Thoracic aorta (tissue), 2 donors: ENCODE results near the gene SLC12A2. TPM values are rescaled to one million over a fixed set of nuclear protein-coding genes. Genes with fewer than 3 reads are reported as not detected.

ENCODE experiments used
- ATAC-seq: fragments of 150-250 bp; one replicate; pipeline ENCODE4 v1.8.0; 2017; ENCODE audit warnings: low read depth; ENCODE audit not compliant: insufficient number of reproducible peaks, low FRiP score
- DNase-seq: peaks from one replicate; pipeline ENCODE4 v3.0.0-alpha.2; 2020; ENCODE audit warnings: low spot score
- H3K27ac ChIP-seq, 2 donors: fragments of 200-600 bp; sonication (generic); 1 replicate in 1 of 2; 2 replicates in 1 of 2; pipeline ENCODE4 v1.5.1; 2016; ENCODE audit warnings: mild to moderate bottlenecking in 2 of 2, moderate library complexity in 2 of 2
- H3K27me3 ChIP-seq: fragments of 200-600 bp; sonication (generic); replicated peaks from 2 replicates; pipeline ENCODE4 v1.6.0; 2016; ENCODE audit warnings: mild to moderate bottlenecking; ENCODE audit not compliant: insufficient read depth
- H3K36me3 ChIP-seq: fragments of 200-600 bp; sonication (generic); one replicate; pipeline ENCODE4 v1.5.1; 2016
- H3K4me1 ChIP-seq, 2 donors: fragments of 200-600 bp; sonication (generic); 1 replicate in 1 of 2; 2 replicates in 1 of 2; pipeline versions ENCODE4 v1.5.1 to v1.6.0; 2016; ENCODE audit warnings: low read depth in 2 of 2, mild to moderate bottlenecking in 1 of 2; ENCODE audit not compliant: control insufficient read depth in 1 of 2
- H3K4me3 ChIP-seq: fragments of 200-600 bp; sonication (generic); 2 replicates; pipeline ENCODE4 v1.5.1; 2016; ENCODE audit warnings: mild to moderate bottlenecking
- H3K9me3 ChIP-seq: fragments of 200-600 bp; sonication (generic); 2 replicates; pipeline ENCODE4 v1.5.1; 2016
- total RNA-seq, 2 donors: library from RNA; depleted of rRNA; stranded (reverse); fragments of >200 nt; gene quantifications; one replicate each; pipeline versions ENCODE4 v1.1.0 to v1.2.3, GENCODE V29; 2016
- TF ChIP-seq, protein P1 (sequence below): fragments of 200-600 bp; sonication (generic); IDR thresholded peaks from one replicate; pipeline ENCODE4 v1.5.1; 2019; ENCODE audit warnings: antibody characterized with exemption

SLC12A2 gene
- total RNA-seq, 2 donors from 2014 or later: 12.2 to 25.8 TPM

DNA sequence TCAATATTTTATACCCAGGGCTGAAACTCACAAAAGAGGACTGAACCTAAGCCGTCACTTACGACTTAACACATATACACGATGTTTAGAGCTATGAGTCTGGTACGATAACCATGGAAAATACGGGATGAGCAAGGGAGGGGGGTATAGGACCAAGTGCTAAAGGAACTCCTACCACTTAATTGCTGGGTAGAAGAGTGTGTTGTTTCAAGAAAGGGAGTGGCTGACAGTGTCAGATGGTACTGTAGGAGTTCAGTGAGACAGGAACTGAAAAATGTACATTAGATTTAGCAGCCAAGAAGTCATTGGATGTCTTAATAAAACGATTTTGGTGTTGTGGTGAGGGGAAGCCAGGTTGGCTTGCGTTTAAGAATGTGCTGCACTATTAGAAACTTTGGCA, 21.6 kb downstream of the SLC12A2 start:
- Histone ChIP-seq H3K27ac (no peak overlapping the region), H3K27me3 (no peaks in the 10 kb centered on the region), H3K36me3 (no peaks in the 10 kb centered on the region), H3K4me1 (no peaks in the 10 kb centered on the region), H3K4me3 (no peak overlapping the region), H3K9me3 (no peaks in the 10 kb centered on the region)
- TF ChIP-seq, protein P1, sequence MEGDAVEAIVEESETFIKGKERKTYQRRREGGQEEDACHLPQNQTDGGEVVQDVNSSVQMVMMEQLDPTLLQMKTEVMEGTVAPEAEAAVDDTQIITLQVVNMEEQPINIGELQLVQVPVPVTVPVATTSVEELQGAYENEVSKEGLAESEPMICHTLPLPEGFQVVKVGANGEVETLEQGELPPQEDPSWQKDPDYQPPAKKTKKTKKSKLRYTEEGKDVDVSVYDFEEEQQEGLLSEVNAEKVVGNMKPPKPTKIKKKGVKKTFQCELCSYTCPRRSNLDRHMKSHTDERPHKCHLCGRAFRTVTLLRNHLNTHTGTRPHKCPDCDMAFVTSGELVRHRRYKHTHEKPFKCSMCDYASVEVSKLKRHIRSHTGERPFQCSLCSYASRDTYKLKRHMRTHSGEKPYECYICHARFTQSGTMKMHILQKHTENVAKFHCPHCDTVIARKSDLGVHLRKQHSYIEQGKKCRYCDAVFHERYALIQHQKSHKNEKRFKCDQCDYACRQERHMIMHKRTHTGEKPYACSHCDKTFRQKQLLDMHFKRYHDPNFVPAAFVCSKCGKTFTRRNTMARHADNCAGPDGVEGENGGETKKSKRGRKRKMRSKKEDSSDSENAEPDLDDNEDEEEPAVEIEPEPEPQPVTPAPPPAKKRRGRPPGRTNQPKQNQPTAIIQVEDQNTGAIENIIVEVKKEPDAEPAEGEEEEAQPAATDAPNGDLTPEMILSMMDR: no peak
- DNase-seq (no peak), ATAC-seq (no peak)

DNA sequence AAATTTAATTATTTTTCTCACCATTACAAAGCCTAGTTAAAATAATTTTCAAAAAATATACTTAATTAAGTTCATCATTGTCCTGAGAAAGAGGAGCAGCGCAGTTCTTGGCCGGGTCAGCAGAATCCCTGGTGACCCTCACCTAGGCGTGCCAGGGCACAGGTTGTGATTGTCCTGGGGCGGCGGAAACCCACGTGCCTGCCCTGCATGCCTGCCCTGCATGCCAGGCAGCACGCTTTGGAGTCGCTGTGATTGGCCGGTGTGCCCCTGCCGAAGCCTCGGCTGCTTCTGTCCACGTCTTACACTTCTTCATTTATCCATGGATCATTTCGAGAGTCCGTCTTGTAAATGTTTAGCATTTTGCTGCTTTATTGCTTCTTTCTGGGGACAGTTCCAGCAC, 25.6 kb downstream of the SLC12A2 start:
- Histone ChIP-seq H3K9me3 (no peaks in the 10 kb centered on the region), H3K4me1 (no peaks in the 10 kb centered on the region), H3K27me3 (no peaks in the 10 kb centered on the region), H3K4me3 (no peak overlapping the region), H3K36me3 (no peaks in the 10 kb centered on the region), H3K27ac (no peak overlapping the region)
- no peak for DNase-seq
- no peak for ATAC-seq
- TF ChIP-seq, protein P1: no peak

DNA sequence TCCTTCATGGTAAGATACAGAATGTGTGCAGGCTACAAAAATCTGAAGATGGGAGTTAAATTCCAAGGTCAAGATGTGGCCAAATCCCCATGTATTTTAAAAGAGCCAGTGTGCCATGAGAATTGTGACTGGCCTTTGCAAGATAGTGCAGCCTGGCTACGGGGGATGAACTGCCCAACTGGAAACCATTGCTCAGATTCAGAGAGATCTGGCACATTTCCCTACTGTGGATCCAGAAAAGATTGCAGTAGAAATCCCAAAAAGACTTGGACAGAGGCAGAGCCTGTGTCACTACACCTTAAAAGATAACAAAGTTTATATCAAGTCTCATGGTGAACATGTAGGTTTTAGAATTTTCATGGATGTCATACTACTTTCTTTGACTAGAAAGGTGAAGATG, 26.2 kb downstream of the SLC12A2 start:
- no peaks in the 10 kb centered on the region for H3K27me3 ChIP-seq
- H3K9me3 ChIP-seq: no peaks in the 10 kb centered on the region
- TF ChIP-seq, protein P1: no peak
- ATAC-seq (no peak), DNase-seq (no peak)
- H3K4me3 ChIP-seq: no peak overlapping the region
- H3K4me1 ChIP-seq: no peaks in the 10 kb centered on the region
- H3K27ac ChIP-seq: no peak overlapping the region
- H3K36me3 ChIP-seq: no peaks in the 10 kb centered on the region

DNA sequence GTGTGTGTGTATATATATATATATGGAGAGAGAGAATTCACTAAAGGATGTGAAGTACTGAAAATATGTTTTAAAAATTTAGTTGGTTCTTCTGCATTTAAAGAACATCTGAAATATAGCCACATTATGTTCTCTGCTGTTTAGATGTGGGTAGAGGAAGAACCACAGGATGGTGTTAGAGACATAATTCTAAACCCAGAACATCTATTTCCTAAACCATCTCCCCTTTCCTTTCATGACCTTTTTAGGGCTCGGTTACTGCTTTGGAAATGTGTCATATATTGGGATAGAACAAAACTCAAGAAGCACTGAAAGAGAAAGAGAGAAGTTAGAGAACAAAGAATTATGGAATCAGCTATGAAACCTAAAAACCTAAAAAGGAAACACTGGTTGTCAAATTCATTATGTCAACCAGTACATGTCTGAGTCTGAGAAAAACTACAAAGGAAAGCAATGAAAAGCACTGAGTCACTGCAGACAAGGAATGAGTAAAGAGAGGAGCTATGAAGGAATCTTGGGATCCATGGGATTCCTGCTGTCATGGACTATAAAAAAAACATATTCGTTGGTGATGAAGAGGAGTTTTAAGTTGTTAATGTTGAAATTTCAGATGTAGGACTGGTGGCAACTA, 28.4 kb downstream of the SLC12A2 start:
- no peak overlapping the region for H3K4me3 ChIP-seq
- H3K4me1 ChIP-seq: no peaks in the 10 kb centered on the region
- H3K9me3 ChIP-seq: no peaks in the 10 kb centered on the region
- TF ChIP-seq, protein P1: no peak
- no peak for DNase-seq
- H3K36me3 ChIP-seq: peaks cover 8% of the 10 kb centered on the region
- no peak for ATAC-seq
- no peak overlapping the region for H3K27ac ChIP-seq
- no peaks in the 10 kb centered on the region for H3K27me3 ChIP-seq

DNA sequence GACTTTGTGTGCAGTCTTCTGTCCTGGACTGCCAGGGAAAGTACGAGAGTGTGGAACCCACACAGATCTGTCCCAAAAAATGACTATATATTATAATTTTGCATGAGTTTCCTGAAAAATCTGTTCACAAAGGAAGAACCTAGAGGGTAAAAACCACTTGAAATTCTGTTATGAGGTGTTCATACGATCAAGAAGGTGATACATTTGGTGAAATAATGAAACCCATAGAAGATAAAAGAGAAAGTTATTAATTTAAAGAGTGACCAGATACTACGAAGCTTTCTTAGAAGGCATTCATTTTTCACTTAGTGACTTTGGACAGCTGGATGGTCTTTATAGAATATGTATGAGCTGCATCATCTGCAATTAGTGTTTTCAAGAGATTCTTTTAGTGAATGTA, 32.9 kb downstream of the SLC12A2 start:
- no peaks in the 10 kb centered on the region for H3K27me3 ChIP-seq
- no peak for ATAC-seq
- H3K9me3 ChIP-seq: peaks cover 3% of the 10 kb centered on the region
- no peak overlapping the region for H3K27ac ChIP-seq
- H3K36me3 ChIP-seq: peaks cover 8% of the 10 kb centered on the region
- H3K4me1 ChIP-seq: no peaks in the 10 kb centered on the region
- no peak for DNase-seq
- TF ChIP-seq, protein P1: no peak
- no peak overlapping the region for H3K4me3 ChIP-seq
